Stimulated activated CD4-positive, alpha-beta T cell treated with anti-CD3 and anti-CD28 coated beads, TNF-alpha, amount 100 ng/mL, for 48 hours (primary cell): ENCODE measurements around the gene TNC.

Source experiments
- DNase-seq, 3 donors: peaks; one replicate each; pipeline ENCODE4 v3.0.0-alpha.2; 2020; ENCODE audit warnings: low read depth in 3 of 3

The TNC gene

GRCh38 chr9:115046824-115047223 is 71.1 kb downstream of the TNC start:
- DNase-seq = no peak

- DNase-seq = no peak
Observed at GRCh38 chr9:115046199-115046598, 71.8 kb downstream of the TNC start.

DNA sequence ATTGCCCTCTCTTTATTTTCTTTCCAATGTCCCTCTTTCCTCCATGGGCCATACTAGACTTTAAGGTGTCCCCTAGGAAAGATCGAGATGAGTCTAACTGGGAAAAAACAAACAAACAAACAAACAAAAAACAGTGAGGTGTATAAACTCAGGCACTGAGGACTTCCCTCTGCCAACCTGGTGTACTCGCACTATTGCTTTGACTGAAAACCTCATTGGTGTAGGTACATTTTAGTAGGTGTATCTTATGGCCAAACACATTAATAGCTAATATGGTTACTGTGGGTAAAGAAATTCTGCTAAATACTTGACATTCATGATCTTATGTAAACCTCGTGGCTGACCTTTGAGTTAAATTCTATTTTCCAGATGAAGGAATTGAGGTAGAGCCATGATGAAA is 74.3 kb downstream of the TNC start:
- DNase-seq = no peak

- DNase-seq = peak in 1 of 3 donors; percentile 13
Observed at GRCh38 chr9:115042781-115043509, 75.0 kb downstream of the TNC start.

GRCh38 chr9:115039516-115040120 is 78.3 kb downstream of the TNC start:
- no peak for DNase-seq

DNA sequence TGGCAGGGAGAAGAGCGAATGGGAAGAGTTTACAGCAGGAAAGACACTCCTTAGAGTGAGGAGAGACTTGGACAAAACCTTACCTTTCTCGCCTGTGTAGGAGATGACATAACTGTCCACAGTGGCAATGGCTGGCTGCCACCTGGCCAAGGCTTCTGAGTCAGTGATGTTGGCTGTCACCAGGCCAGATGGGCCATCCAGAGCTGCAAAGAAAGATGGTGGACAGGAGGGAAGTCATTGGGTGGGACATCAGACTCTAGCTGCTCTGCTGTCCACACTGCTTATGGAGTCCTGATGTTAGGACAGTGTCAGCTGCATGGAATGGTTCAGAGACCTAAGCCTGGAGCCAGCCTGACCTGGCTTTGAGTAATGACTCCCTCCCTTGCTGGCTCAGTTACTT is 79.8 kb downstream of the TNC start:
- DNase-seq = no peak

DNA sequence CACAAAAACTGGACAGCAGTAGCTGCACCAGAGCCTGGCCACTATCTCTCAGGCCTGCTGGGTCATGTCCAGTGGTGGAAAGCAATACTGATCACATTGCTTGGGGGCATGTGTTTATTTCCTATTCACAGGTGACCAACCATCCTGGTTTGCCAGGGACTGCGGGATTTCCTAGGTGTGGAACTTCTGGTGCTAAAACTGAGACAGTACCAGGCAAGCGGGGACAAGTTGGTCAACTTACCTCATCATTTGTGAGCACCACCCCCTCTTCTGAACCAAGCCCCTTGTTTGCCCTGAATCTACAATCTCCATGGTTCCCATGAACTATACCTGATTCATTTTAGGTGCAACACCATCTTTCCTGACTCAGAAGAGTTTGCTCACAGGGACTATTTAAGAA is 81.3 kb downstream of the TNC start:
- no peak for DNase-seq

- DNase-seq = peak; percentile 33 to 51 (median 33)
Observed at GRCh38 chr9:115035841-115036612, 81.9 kb downstream of the TNC start.

- DNase-seq = no peak
Observed at GRCh38 chr9:115034801-115035200, 83.2 kb downstream of the TNC start.

- no peak for DNase-seq
Observed at GRCh38 chr9:115033800-115034199, 84.2 kb downstream of the TNC start.

DNA sequence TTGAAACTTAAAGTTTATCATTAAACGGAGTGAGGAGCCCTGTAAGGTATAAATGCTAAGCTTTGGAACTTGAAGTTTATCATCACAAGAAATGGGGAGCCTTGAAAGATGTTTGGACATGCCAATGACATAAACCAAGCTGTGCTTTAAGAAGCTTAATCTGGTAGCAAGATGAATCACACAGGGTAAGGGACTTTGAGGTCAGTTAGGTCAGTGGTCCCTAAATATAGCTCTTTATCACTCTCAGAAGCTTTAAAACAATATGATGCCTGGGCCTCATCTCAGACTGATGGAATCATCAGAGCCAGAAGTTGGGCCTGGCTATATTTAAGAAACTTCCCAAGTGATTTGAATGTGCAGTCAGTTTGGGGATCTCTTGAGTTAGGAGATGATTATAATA is 85.7 kb downstream of the TNC start:
- DNase-seq = no peak

DNA sequence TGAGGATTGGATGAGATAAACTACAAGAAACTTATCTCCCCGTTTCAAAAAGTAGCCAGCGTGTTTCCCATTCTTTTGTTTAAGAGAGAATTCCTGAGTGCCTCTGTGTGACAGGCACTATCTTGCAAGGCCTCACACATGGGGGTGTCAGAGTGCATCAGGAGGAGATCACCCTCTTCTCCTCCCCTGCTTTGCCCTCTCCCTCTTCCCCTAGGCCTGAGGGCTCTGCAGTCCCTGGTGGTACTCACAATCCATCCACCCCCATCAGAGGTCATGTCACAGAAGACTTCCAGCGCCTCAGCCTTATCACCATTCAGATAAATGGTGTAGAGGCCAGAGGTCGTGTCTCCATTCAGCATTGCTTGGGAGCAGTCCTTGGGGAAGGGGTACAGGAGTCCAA is 88.0 kb downstream of the TNC start:
- DNase-seq = no peak

DNA sequence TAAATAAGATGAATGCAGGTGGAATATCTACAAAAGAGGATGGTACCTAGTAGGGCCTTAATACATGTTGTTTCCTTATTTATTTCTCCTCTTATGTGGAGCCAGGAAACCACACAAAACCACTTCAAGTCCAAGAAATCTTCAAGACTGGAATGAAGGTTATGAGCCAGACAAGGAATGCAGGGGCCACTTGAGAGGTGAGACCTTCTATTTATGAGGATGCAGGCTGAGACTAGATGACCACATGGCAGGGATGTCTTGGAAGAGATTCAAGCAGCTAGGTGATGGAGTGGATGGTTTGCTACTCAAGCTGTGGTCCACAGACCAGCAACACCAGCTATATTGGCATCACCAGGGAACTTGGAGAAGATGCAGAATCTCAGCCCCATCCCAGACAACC is 92.2 kb downstream of the TNC start:
- DNase-seq = no peak

DNA sequence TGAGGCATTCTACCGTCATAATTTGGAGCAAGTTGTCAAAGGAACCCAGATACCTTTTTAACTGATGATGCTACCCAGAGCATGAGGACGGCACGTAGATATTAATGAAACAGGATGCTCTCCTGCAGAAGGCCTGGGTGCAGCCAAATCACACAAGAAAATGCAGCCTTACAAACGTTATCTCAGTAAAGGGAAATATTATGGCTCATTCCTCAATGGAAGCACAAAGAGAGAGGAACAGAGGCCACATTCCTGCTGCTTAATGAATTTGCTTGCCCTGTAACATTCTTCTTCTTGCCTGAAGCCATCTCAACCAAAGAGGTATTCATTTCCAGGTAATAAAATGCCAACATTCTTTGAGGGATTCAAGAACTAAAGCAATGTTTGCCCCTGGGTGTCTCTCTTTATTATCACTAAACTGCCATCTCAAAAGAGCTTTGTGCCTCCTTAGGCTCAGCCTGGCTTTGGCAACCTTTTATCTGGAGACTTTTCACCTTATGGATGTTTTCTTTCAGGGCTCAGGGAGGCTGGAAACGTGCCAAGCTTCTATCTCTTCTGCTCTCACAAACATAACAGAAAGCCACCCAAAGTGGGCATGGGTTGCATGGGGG is 92.9 kb downstream of the TNC start:
- no peak for DNase-seq

GRCh38 chr9:115022760-115023434 is 95.1 kb downstream of the TNC start:
- DNase-seq = no peak

DNA sequence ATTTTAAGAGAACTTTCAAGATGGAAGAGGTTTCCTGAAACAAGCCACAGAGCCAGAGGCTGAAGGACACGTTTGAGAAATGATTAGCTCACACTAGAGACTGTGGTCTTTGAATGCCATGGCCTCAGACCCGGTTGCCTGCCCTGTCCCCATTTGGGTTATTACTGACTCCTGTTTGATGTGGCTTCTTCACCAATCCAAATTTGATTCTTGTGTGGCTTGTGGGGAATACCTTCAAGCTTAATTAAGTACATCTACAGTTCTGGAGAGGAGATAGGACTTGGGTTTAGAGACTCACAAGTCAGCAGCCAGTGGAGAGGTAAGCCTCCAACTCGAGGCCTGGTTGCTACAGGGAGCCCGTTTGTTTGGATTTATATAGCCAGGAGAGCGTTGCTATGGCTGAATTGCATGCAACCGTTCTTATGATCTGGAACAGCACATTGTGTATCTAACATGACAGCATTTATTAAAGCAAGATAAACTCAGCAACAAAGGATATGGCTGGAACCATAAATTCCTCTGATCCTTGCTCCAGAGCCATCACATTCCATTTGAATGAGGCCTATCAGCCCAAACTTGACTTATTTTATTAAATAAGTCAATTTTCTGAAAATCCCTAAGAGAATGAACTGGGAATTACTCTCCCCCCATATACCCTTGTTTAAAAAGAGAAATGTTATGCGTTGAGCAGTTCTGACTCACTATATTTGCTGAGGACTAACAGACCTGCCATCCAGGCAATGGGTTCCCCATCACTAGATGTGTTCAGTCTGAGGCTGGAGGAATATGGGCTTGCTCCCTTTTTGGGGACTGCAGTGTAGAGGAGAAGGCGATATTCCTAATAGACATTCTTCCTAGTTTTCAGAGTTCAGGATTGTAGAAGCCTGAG is 99.2 kb downstream of the TNC start:
- no peak for DNase-seq

DNA sequence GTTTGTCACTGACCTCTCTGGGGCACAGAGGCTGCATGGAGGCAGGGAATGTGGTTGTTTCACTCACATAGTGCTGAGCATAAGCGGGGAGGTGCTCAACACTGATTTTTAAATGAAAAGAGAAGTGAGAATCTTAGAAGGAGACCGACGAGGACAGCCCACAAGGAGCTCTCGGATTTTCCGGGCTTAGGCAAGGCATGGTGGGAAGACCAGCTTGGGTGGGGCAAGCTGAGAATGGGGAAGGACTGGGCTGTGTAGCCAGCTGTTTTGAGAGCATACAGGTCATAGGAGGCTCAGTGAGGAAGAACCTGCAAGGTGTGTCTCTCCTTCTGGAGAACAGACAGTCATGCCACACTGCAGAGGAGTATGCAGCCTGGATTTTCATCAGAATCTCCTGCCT is 101.6 kb downstream of the TNC start:
- no peak for DNase-seq

DNA sequence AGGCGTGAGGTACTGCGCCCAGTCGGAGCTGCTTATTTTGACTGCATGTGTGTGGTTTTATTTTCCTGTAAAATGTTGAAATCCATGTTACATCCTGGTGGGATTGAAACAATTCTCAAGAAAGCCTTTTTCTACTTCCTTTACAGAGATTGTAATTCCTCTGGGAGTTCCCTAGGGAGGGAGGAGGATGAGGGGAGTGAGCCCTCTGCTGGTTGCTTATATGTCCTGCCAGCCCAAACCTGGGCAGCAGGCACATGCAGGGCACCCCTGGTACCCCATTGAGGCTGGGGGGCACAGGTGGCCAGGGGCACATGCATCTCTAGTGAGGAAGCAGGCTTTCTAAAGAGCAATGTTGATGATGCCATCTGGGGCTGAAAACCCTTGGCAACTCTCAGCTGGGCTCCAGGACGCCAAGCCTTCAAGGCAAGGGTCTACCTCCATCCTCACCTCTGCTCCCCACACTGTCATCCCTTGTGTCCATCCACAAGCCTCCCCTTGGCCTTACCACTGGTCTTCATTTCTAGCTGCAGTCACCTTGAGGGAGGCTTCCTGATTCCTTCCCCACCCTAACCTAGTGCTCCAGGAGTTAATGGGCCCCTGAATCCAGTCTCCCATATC is 102.8 kb downstream of the TNC start:
- DNase-seq = no peak

- DNase-seq = no peak
Observed at GRCh38 chr9:115014438-115014837, 103.5 kb downstream of the TNC start.

GRCh38 chr9:115013998-115014397 is 104.0 kb downstream of the TNC start:
- peak; percentile 64 to 81 (median 72) for DNase-seq
